Mammary microvascular endothelial cell (primary cell): ENCODE results near the gene SNX17. TPM values are rescaled to one million over a fixed set of nuclear protein-coding genes. Genes with fewer than 3 reads are reported as not detected.

ENCODE experiments used
- total RNA-seq: library from RNA; depleted of rRNA; stranded (reverse); fragments of >200 nt; gene quantifications from 2 replicates; pipeline ENCODE4 v1.2.3, GENCODE V29; 2015

SNX17 gene, protein sequence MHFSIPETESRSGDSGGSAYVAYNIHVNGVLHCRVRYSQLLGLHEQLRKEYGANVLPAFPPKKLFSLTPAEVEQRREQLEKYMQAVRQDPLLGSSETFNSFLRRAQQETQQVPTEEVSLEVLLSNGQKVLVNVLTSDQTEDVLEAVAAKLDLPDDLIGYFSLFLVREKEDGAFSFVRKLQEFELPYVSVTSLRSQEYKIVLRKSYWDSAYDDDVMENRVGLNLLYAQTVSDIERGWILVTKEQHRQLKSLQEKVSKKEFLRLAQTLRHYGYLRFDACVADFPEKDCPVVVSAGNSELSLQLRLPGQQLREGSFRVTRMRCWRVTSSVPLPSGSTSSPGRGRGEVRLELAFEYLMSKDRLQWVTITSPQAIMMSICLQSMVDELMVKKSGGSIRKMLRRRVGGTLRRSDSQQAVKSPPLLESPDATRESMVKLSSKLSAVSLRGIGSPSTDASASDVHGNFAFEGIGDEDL
- total RNA-seq: 128 and 138 TPM in 2 replicates

DNA sequence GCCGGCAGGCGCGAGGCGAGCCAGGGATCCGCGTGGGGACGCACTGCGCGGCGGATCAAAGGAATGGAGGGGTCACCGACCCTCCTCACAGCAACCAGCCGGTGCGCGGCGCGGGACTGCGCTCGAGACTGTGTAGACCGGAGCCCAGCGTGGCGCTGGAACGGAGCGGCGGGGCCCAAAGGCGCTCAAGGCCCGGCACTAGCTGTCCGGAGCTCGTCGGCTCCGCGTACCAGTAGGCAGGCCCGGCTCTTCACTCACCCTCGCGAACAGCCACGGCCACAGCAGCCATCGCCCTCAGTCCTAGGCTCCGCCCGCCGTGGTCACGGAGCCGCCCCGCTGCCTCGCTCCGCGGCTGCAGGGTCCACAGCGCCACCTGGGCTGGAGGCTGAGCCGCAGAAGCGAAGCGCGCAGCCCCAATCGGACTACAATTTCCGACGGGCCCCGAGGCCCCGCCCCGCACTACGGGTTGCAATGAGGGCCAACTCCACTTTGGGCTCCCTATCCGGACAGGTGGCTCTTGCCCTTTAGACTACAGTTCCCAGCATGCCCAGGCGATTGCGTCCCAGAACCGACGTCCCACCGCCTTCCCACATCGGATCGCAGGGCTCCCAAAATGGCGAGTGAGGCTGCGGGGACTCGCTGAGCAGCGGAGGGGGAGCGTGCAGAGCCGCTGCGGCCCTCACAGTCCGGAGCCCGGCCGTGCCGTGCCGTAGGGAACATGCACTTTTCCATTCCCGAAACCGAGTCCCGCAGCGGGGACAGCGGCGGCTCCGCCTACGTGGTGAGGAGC is at the start of gene SNX17, which contains the start of gene EIF2B4:
Gene SNX17, plus strand, starts transcription at position 591 of the 790 bp plus-strand sequence. Its CDS starts 128 bp downstream, at position 719.
Gene EIF2B4, minus strand, starts transcription at position 313 of the 790 bp plus-strand sequence. Its CDS starts 24 bp downstream, at position 289.

DNA sequence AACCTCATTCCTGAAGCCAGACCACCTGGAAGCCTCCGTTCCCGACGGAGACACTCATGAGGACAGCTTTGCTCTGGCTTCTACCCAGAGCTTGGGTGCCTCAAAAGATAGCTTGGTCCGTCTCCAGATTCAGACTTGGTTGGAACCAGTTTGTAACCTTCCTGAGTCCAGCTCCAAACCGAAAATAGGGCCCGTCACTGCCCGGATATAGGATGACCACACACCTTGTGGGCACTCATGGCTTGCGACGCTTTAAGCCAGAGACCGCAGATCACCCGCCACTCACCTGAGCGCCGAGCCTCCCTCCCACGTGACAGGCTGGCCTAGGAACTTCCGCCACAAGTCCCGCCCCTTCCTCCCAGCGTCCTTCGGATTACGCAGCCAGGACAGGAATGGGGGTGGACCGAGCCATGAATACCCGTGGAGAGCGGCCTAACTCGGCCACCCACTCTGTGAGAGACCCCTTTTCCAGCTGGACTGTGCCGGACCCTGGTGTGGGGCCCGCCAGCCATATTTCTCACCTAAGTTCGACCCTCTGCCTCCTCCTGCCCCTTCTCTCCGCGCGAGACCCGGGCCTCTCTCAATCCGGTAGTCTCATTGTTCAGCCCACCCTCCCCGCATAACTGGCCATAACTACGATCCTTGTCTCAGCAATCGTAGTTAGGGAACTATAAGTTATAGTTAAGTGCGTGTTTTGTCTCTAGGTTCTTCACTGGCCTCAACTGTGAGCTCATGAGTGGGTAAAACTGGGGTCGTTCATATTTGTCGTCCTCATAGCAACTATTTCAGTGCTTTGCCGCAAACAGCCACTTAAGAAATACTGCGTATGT is 47.4 kb upstream of the SNX17 start, which contains the start of gene MPV17:
Gene MPV17, minus strand, starts transcription at position 332 of the 830 bp plus-strand sequence. CDS start 580 bp downstream, outside the sequence.

DNA sequence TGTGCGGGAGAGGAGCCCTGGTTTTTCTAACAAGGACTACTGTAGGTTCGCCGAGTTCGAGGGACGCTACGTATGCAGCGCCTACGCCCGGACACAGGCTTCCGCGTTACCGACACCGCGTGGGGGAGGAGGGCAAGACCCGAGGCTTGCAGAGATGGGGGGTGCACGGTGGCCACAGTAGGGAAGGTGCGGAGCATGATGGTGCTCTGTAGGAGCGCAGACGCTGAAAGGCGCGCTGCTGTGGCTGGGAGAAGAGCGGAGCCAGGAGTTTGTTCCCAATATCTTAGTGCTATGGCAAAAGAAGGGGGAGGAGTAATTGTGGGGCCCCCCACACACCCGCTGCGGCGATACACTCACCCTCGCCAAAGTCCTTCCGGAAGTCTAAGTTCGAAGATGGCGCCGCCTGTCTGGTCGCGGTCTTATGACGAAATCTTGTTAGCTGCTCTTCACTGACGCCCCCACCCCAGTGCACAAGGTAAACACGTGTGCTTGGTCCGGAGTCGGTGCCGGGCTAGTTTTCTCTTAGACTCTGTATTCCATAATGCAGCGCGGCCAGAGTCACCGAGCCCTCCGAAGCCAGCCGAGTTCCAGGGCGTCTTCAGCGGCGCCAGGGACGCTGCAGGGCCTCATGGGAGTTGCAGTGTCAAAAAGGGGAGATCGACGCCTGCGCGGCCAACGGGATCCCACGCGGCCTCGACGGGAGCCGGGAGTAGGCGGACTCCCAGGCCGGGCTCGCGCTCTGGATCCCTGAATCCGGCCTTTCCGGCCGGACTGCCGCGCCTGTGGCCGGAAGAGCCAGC is 13.8 kb upstream of the SNX17 start, which contains the start of gene GTF3C2:
Gene GTF3C2, minus strand, starts transcription at position 383 of the 800 bp plus-strand sequence. CDS start 13,210 bp downstream, outside the sequence.

DNA sequence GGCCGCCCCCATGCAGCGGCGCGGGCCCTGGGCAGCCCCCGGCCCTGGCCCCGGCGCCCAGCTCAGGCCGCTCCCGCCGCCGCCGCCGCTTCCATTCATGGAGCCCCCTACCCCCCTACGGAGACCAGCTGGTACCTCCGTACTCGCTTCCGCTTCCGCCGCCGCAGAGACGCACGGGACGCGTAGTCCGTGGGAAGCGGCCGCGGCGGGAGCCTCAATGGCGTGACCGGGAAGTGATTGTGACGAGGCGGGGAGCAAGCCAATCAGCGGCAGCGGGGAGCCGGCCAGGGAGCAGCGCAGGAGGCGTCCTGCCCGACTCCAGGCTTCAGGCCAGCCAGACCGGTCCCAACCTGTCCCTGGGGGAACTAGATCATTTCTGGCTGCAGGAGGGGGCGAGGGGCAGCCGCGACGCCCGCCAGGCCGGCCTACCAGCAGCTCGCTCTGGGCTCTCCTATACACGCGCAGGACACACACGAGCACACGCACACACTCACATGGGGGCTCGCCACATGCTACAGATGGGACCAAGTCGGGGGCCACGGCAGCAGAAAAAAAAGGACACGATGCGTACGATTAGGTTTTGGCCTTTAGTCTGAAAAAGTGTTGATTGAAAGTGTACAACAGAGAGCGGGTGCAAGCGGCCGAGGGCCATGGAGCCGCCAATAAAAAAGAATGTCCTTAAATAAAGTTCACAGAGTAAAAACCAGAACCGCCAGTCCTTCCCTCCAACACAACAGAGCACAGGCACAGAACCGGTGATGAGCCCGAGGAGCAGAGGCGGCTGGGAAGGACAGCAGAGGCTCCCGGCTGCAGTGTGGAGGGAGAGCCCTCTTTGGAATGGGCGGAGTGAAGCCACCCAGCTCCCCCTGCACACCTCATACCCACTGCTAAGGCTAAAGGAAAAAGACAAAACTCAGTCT is 10.5 kb downstream of the SNX17 start, which contains the start of gene ZNF513:
Gene ZNF513, minus strand, starts transcription at position 109 of the 920 bp plus-strand sequence. CDS start 208 bp downstream, outside the sequence.

DNA sequence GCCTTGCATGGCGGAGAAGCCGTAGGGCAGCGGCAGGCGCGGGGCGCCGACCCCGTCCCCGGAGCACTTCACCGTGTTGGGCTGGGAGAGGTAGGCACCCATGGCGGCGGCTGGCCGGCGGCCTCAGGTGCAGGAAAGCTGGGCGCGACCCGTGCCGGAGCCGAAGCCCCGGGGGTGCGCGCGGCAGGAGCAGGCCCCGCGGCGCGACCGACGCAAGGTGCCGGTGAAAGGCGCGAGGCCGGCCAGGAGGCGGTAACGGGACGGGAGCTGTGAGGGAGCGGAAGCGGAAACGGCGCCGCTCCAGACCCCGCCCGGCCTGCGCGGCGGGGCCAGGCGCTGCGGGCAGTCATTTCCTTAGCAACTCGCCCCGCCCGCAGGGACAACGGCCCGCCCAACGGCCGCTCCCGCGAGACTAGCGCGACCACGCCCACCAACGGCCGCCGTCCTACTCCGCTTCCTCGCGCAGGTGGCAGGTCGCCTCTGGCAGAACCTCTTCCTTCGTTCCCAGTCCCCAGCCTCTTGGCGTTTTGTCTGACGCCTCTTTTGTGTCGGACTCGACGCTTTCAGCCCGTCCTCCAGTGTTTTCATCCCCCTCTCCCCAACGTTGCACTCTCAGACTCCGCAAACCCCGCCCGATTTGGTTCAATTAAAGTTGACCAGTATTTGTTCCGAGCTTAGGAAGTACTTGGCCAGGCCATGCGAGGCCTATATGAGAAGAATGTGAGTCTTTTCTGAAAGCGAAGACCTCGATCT is 39.1 kb downstream of the SNX17 start, which contains the start of gene PPM1G:
Gene PPM1G, minus strand, starts transcription at position 271 of the 753 bp plus-strand sequence. Its CDS starts 169 bp downstream, at position 102.

Other genes with a start within 250 kb of the SNX17 start
- not detected in 2 replicates for gene ABHD1, start 246.8 kb upstream of the SNX17 start, total RNA-seq
- gene PREB, start 236.0 kb upstream of the SNX17 start, total RNA-seq: 46.3 and 47.0 TPM in 2 replicates
- not detected in 2 replicates for gene PRR30, start 231.2 kb upstream of the SNX17 start, total RNA-seq
- not detected in 2 replicates for gene TCF23, start 221.6 kb upstream of the SNX17 start, total RNA-seq
- 131 and 156 TPM in 2 replicates for gene ATRAID, start 158.6 kb upstream of the SNX17 start, total RNA-seq
- 34.3 and 65.7 TPM in 2 replicates for gene SLC5A6, start 158.3 kb upstream of the SNX17 start, total RNA-seq
- 47.2 and 60.4 TPM in 2 replicates for gene CAD, start 153.2 kb upstream of the SNX17 start, total RNA-seq
- gene SLC30A3, start 107.6 kb upstream of the SNX17 start, total RNA-seq: 2.7 and 3.4 TPM in 2 replicates
- gene DNAJC5G, start 95.2 kb upstream of the SNX17 start, total RNA-seq: not detected in 2 replicates
- 0.49 TPM in 1 of 2 replicates, not detected in the other for gene TRIM54, start 88.2 kb upstream of the SNX17 start, total RNA-seq
- gene UCN, start 62.2 kb upstream of the SNX17 start, total RNA-seq: not detected in 2 replicates
- gene MPV17, start 47.5 kb upstream of the SNX17 start, total RNA-seq: 109 and 120 TPM in 2 replicates
- gene GTF3C2, start 13.9 kb upstream of the SNX17 start, total RNA-seq: 37.4 and 41.5 TPM in 2 replicates
- 37.8 and 41.3 TPM in 2 replicates for gene EIF2B4, start 278 bp upstream of the SNX17 start, total RNA-seq
- gene ZNF513, start 10.1 kb downstream of the SNX17 start, total RNA-seq: 6.8 and 8.6 TPM in 2 replicates
- gene PPM1G, start 39.0 kb downstream of the SNX17 start, total RNA-seq: 121 and 134 TPM in 2 replicates
- gene NRBP1, start 58.0 kb downstream of the SNX17 start, total RNA-seq: 105 and 115 TPM in 2 replicates
- gene KRTCAP3, start 71.8 kb downstream of the SNX17 start, total RNA-seq: not detected in 2 replicates
- 17.4 and 17.9 TPM in 2 replicates for gene IFT172, start 119.1 kb downstream of the SNX17 start, total RNA-seq
- gene FNDC4, start 124.6 kb downstream of the SNX17 start, total RNA-seq: 15.9 and 20.3 TPM in 2 replicates
- 0.34 and 3.7 TPM in 2 replicates for gene GCKR, start 126.2 kb downstream of the SNX17 start, total RNA-seq
- 23.4 and 29.4 TPM in 2 replicates for gene ZNF512, start 212.4 kb downstream of the SNX17 start, total RNA-seq